MM.1S (cell line): Measurements from ENCODE around the gene KSR2.

Experiments used
- DNase-seq: peaks from one replicate; pipeline ENCODE4 v3.0.0-alpha.2; 2015
- H2AFZ ChIP-seq: fragments of 300-600 bp; sonication (generic); 2 replicates; pipeline ENCODE4 v1.6.0; 2016; ENCODE audit warnings: antibody characterized with exemption, low read length
- H3F3A ChIP-seq: fragments of 300-600 bp; sonication (generic); 2 replicates; pipeline ENCODE4 v1.6.1; 2016; ENCODE audit warnings: mild to moderate bottlenecking, antibody characterized with exemption, low read length, moderate library complexity, mixed read lengths; ENCODE audit not compliant: insufficient read depth
- H3K27ac ChIP-seq: fragments of 300-600 bp; sonication (generic); 2 replicates; pipeline ENCODE4 v1.5.1; 2016; ENCODE audit warnings: mild to moderate bottlenecking, low read length
- H3K27me3 ChIP-seq: fragments of 300-600 bp; sonication (generic); replicated peaks from 2 replicates; pipeline ENCODE4 v1.6.0; 2016; ENCODE audit warnings: low read length; ENCODE audit not compliant: insufficient read depth
- H3K36me3 ChIP-seq: fragments of 300-600 bp; sonication (generic); replicated peaks from 2 replicates; pipeline ENCODE4 v1.6.1; 2016; ENCODE audit warnings: mild to moderate bottlenecking, low read length, mixed read lengths; ENCODE audit not compliant: insufficient read depth
- H3K4me1 ChIP-seq: fragments of 300-600 bp; sonication (generic); 2 replicates; pipeline ENCODE4 v1.6.1; 2016; ENCODE audit warnings: low read length, mixed read lengths
- H3K4me2 ChIP-seq: fragments of 300-600 bp; sonication (generic); 2 replicates; pipeline ENCODE4 v1.6.0; 2016; ENCODE audit warnings: low read depth, low read length
- H3K4me3 ChIP-seq: fragments of 300-600 bp; sonication (generic); 2 replicates; pipeline ENCODE4 v1.5.1; 2016; ENCODE audit warnings: low read length, mixed read lengths
- H3K79me2 ChIP-seq: fragments of 300-600 bp; sonication (generic); 2 replicates; pipeline ENCODE4 v1.6.1; 2016; ENCODE audit warnings: mixed run types, low read length, mixed read lengths
- H3K9ac ChIP-seq: fragments of 300-600 bp; sonication (generic); 2 replicates; pipeline ENCODE4 v1.6.1; 2016; ENCODE audit warnings: low read length, mixed read lengths
- H3K9me2 ChIP-seq: fragments of 300-600 bp; sonication (generic); replicated peaks from 2 replicates; pipeline ENCODE4 v1.6.1; 2016; ENCODE audit warnings: mild to moderate bottlenecking, low read length, mixed read lengths; ENCODE audit not compliant: insufficient read depth
- H3K9me3 ChIP-seq: fragments of 300-600 bp; sonication (generic); replicated peaks from 2 replicates; pipeline ENCODE4 v1.6.1; 2016; ENCODE audit warnings: mild to moderate bottlenecking, low read length, mixed read lengths; ENCODE audit not compliant: insufficient read depth
- H4K20me1 ChIP-seq: fragments of 300-600 bp; sonication (generic); 2 replicates; pipeline ENCODE4 v1.6.1; 2016; ENCODE audit warnings: mild to moderate bottlenecking, low read length, moderate library complexity, mixed read lengths; ENCODE audit not compliant: insufficient read depth
- CTCF ChIP-seq: fragments of 300-600 bp; sonication (generic); IDR thresholded peaks from 2 replicates; pipeline ENCODE4 v1.5.1; 2016; ENCODE audit warnings: antibody characterized with exemption, low read length, mixed read lengths
- EZH2 ChIP-seq: fragments of 300-600 bp; sonication (generic); optimal IDR thresholded peaks from 2 replicates; pipeline ENCODE3; 2017; ENCODE audit warnings: low read depth, mild to moderate bottlenecking, antibody characterized with exemption, low read length, mixed read lengths
- EZH2phosphoT487 ChIP-seq: fragments of 300-600 bp; sonication (generic); IDR thresholded peaks from 2 replicates; pipeline ENCODE4 v1.6.1; 2018; ENCODE audit warnings: antibody characterized with exemption, low read length

KSR2 gene

GRCh38 chr12:117837737-117838050, 131.1 kb downstream of the KSR2 start:
- H3F3A ChIP-seq: no peaks in the 10 kb centered on the region
- H3K27me3 ChIP-seq: no peaks in the 10 kb centered on the region
- no peaks in the 10 kb centered on the region for H4K20me1 ChIP-seq
- H3K27ac ChIP-seq: no peak overlapping the region
- no peaks in the 10 kb centered on the region for H3K4me1 ChIP-seq
- no peaks in the 10 kb centered on the region for H3K36me3 ChIP-seq
- no peaks in the 10 kb centered on the region for H3K9me3 ChIP-seq
- H3K79me2 ChIP-seq: no peaks in the 10 kb centered on the region
- no peak for DNase-seq
- no peak for TF ChIP-seq CTCF
- no peak for TF ChIP-seq EZH2
- no peak for TF ChIP-seq EZH2phosphoT487
- H3K4me2 ChIP-seq: no peak overlapping the region
- H2AFZ ChIP-seq: no peak overlapping the region
- no peak overlapping the region for H3K4me3 ChIP-seq
- no peaks in the 10 kb centered on the region for H3K9me2 ChIP-seq
- H3K9ac ChIP-seq: no peak overlapping the region

GRCh38 chr12:117836999-117837736, 131.6 kb downstream of the KSR2 start:
- TF ChIP-seq CTCF: peak; percentile 81
- TF ChIP-seq EZH2phosphoT487: no peak
- H3K36me3 ChIP-seq: no peaks in the 10 kb centered on the region
- no peak overlapping the region for H3K9ac ChIP-seq
- no peaks in the 10 kb centered on the region for H3K9me2 ChIP-seq
- no peak overlapping the region for H2AFZ ChIP-seq
- H3K9me3 ChIP-seq: no peaks in the 10 kb centered on the region
- H3K79me2 ChIP-seq: no peaks in the 10 kb centered on the region
- H3K27me3 ChIP-seq: no peaks in the 10 kb centered on the region
- peak; percentile 46 for DNase-seq
- H3K27ac ChIP-seq: no peak overlapping the region
- no peaks in the 10 kb centered on the region for H3F3A ChIP-seq
- H3K4me1 ChIP-seq: no peaks in the 10 kb centered on the region
- H3K4me2 ChIP-seq: peak overlapping the region; percentile 24; the same call in 1 of the 2 replicates
- H4K20me1 ChIP-seq: no peaks in the 10 kb centered on the region
- H3K4me3 ChIP-seq: no peak overlapping the region

- TF ChIP-seq CTCF (no peak), EZH2phosphoT487 (no peak), EZH2 (no peak)
- Histone ChIP-seq H3K4me3 (no peak overlapping the region), H3F3A (no peaks in the 10 kb centered on the region)
These were observed 132.3 kb downstream of the KSR2 start for GRCh38 chr12:117836476-117836875.

More at GRCh38 chr12:117836476-117836875, 132.3 kb downstream of the KSR2 start:
- DNase-seq: no peak
- H3K4me2 ChIP-seq: no peak overlapping the region
- H3K27ac ChIP-seq: no peak overlapping the region
- H3K9ac ChIP-seq: no peak overlapping the region
- H3K79me2 ChIP-seq: no peaks in the 10 kb centered on the region
- H3K9me3 ChIP-seq: no peaks in the 10 kb centered on the region
- no peaks in the 10 kb centered on the region for H3K36me3 ChIP-seq
- no peak overlapping the region for H2AFZ ChIP-seq
- H3K4me1 ChIP-seq: no peaks in the 10 kb centered on the region
- H3K9me2 ChIP-seq: no peaks in the 10 kb centered on the region
- H3K27me3 ChIP-seq: no peaks in the 10 kb centered on the region
- H4K20me1 ChIP-seq: no peaks in the 10 kb centered on the region
